CD4-positive, alpha-beta memory T cell (primary cell): Measurements from ENCODE around the gene AAGAB. TPM values are rescaled to one million over a fixed set of nuclear protein-coding genes. Genes with fewer than 3 reads are reported as not detected.
"Not testable (repeated sequence)": the region's sequence is repeated elsewhere in the genome, so short reads cannot be mapped to it uniquely, and the experiment has no call there.

Experiments
- CTCF ChIA-PET: fragments of 350-600 bp; sonication (Branson Sonifier 250); formaldehyde crosslinking; loops from one replicate; lab custom pipeline; 2021; ENCODE audit warnings: inconsistent platforms; ENCODE audit not compliant: partially characterized antibody; lab: Charles Lee
- POLR2A ChIA-PET: fragments of 350-600 bp; sonication (Branson Sonifier 250); formaldehyde crosslinking; loops from one replicate; lab custom pipeline; 2021; ENCODE audit not compliant: partially characterized antibody; lab: Charles Lee
- DNase-seq, 5 donors: peaks; one replicate each; pipeline versions ENCODE4 v3.0.0 to v3.0.0-alpha.2; 2020 to 2022; ENCODE audit warnings: mixed read lengths in 1 of 5
- H3K27ac ChIP-seq: one replicate; pipeline ENCODE4 v1.7.0; 2013; ENCODE audit warnings: low read depth, low read length
- H3K27me3 ChIP-seq: 2 replicates; pipeline ENCODE4 v1.7.0; 2013; ENCODE audit warnings: mild to moderate bottlenecking, low read length, moderate library complexity; ENCODE audit not compliant: insufficient read depth
- H3K36me3 ChIP-seq: 2 replicates; pipeline ENCODE4 v1.7.0; 2013; ENCODE audit warnings: mild to moderate bottlenecking, low read length, moderate library complexity; ENCODE audit not compliant: insufficient read depth
- H3K4me1 ChIP-seq: 2 replicates; pipeline ENCODE4 v1.7.0; 2013; ENCODE audit warnings: mild to moderate bottlenecking, low read length, moderate library complexity; ENCODE audit not compliant: insufficient read depth
- H3K4me3 ChIP-seq, 2 donors: one replicate each; pipeline ENCODE4 v1.7.0; 2013; ENCODE audit warnings: low read length in 2 of 2, mild to moderate bottlenecking in 1 of 2
- H3K9me3 ChIP-seq, 2 donors: one replicate each; pipeline ENCODE4 v1.7.0; 2013; ENCODE audit warnings: low read length in 2 of 2, control low read depth in 1 of 2; ENCODE audit not compliant: control insufficient read depth in 1 of 2
- H3K27ac Mint-ChIP-seq, 7 donors: one replicate each; pipeline ENCODE4 v1.8.0; 2020 to 2021; ENCODE audit warnings: mixed read lengths in 7 of 7, mild to moderate bottlenecking in 6 of 7, inconsistent platforms in 3 of 7, moderate library complexity in 3 of 7
- H3K27me3 Mint-ChIP-seq, 2 donors: one replicate each; pipeline ENCODE4 v1.8.0; 2020 to 2021; ENCODE audit warnings: mixed read lengths in 2 of 2
- H3K36me3 Mint-ChIP-seq, 2 donors: one replicate each; pipeline ENCODE4 v1.8.0; 2020 to 2021; ENCODE audit warnings: mixed read lengths in 2 of 2, inconsistent platforms in 1 of 2, mild to moderate bottlenecking in 1 of 2
- H3K4me1 Mint-ChIP-seq, 4 donors: one replicate each; pipeline ENCODE4 v1.8.0; 2020 to 2021; ENCODE audit warnings: mixed read lengths in 4 of 4, mild to moderate bottlenecking in 1 of 4
- H3K4me3 Mint-ChIP-seq, 8 donors: one replicate each; pipeline ENCODE4 v1.8.0; 2020 to 2021; ENCODE audit warnings: mixed read lengths in 8 of 8, mild to moderate bottlenecking in 7 of 8, moderate library complexity in 6 of 8, inconsistent platforms in 3 of 8
- H3K9me3 Mint-ChIP-seq, 8 donors: one replicate each; pipeline ENCODE4 v1.8.0; 2020 to 2021; ENCODE audit warnings: mixed read lengths in 8 of 8, mild to moderate bottlenecking in 5 of 8, inconsistent platforms in 3 of 8, moderate library complexity in 1 of 8
- intact Hi-C: fragments of 100-400 bp; cut with micrococcal nuclease; formaldehyde crosslinking; loops from one replicate; pipeline ENCODE4 v1.15.1; 2023
- polyA plus RNA-seq, 2 donors: library from polyadenylated mRNA; unstranded; fragments of 300-500 nt; fragmentation: Illumina TruSeq; gene quantifications; one replicate each; pipeline ENCODE4 v1.2.3, GENCODE V29; 2021
- total RNA-seq, 2 experiments: library from RNA; stranded (reverse); gene quantifications; one replicate each; pipeline ENCODE4 v1.2.3, GENCODE V29; 2021

AAGAB gene
- total and polyA plus RNA-seq, 4 experiments from 2014 or later = 30.2 to 71.0 (median 36.9) TPM

DNA sequence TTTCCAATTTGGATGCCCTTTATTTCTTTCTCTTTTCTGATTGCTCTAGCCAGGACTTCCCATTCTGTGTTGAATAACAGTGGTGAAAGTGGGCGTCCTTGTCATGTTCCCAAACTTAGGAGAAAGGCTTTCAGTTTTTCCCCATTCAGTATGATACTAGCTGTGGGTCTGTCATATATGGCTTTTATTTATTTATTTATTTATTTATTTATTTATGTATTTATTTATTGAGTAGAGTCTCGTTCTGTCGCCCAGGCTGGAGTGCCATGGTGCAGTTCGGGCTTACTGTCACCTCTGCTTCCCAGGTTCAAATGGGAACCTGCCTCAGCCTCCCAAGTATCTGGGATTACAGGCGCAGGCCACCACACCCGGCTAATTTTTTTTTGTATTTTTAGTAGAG, 31.9 kb upstream of the AAGAB start:
- not testable (repeated sequence) for H3K27me3 ChIP-seq
- H3K9me3 Mint-ChIP-seq = peaks cover 0 to 11% (median 6%) of the 10 kb centered on the region in 8 donors

DNA sequence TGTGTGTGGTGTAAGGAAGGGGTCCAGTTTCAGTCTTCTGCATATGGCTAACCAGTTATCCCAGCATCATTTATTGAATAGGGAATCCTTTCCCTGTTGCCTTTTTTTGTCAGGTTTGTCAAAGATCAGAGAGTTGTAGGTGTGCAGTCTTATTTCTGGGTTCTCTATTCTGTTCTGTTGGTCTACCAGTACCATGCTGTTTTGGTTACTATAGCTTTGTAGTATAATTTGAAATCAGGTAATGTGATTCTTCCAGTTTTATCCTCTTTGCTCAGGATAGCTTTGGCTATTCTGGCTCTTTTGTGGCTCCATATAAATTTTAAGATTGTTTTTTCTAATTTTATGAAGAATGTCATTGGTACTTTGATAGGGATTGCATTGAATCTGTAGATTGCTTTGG, 31.2 kb upstream of the AAGAB start:
- H3K9me3 ChIP-seq, DNase-seq, CTCF ChIA-PET, intact Hi-C loops, H3K27me3 ChIP-seq, H3K4me3 ChIP-seq, H3K36me3 ChIP-seq, H3K4me3 Mint-ChIP-seq, H3K4me1 ChIP-seq, H3K27ac ChIP-seq, POLR2A ChIA-PET, H3K27me3 Mint-ChIP-seq, H3K36me3 Mint-ChIP-seq, H3K4me1 Mint-ChIP-seq: not testable (repeated sequence)
- peaks cover 0 to 11% (median 6%) of the 10 kb centered on the region in 8 donors for H3K9me3 Mint-ChIP-seq
- H3K27ac Mint-ChIP-seq = peak overlapping the region in 1 of 7 donors; percentile 45

More for the DNA sequence above, 31.9 kb upstream of the AAGAB start:
- intact Hi-C loops, H3K9me3 ChIP-seq, H3K4me1 ChIP-seq, H3K36me3 ChIP-seq, H3K4me3 Mint-ChIP-seq, DNase-seq, POLR2A ChIA-PET, H3K27me3 Mint-ChIP-seq, CTCF ChIA-PET, H3K27ac ChIP-seq, H3K36me3 Mint-ChIP-seq, H3K4me3 ChIP-seq, H3K27ac Mint-ChIP-seq, H3K4me1 Mint-ChIP-seq: not testable (repeated sequence)

DNA sequence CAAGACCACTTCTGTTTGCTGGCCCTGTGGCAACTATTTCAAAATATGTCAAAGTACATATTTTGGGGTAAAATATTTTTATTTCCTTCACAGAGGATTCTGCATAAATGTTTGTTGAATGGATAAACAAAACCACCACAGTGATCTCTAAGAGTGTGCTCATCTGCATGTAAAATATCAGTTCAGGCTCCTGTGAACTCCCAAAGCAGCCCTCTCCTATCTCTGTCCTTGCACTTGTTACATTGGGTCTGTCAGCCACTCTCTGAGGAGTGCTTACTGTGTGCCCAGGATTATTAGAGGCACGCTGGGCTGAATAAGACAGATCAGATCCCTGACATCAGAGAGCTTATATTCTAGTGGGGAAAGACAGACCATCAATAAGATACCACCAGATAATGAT, 27.3 kb upstream of the AAGAB start:
- Mint-ChIP-seq H3K36me3 (peaks cover 0 to 4% of the 10 kb centered on the region in 2 donors), H3K4me3 (no peak overlapping the region), H3K27me3 (no peaks in the 10 kb centered on the region), H3K27ac (no peak overlapping the region), H3K9me3 (peaks cover 0 to 11% (median 6%) of the 10 kb centered on the region in 8 donors), H3K4me1 (no peaks in the 10 kb centered on the region)
- Histone ChIP-seq H3K9me3 (no peaks in the 10 kb centered on the region), H3K27ac (no peak overlapping the region), H3K36me3 (no peaks in the 10 kb centered on the region), H3K4me3 (no peak overlapping the region), H3K4me1 (no peaks in the 10 kb centered on the region), H3K27me3 (no peaks in the 10 kb centered on the region)
- intact Hi-C loops = no loop called here
- CTCF ChIA-PET = interaction anchor here (0.7 kb wide), 1 partner anchor 41 kb away, joined by 4 read pairs; no protein-coding TSS in a partner anchor
- POLR2A ChIA-PET = no interaction called here
- DNase-seq = no peak

DNA sequence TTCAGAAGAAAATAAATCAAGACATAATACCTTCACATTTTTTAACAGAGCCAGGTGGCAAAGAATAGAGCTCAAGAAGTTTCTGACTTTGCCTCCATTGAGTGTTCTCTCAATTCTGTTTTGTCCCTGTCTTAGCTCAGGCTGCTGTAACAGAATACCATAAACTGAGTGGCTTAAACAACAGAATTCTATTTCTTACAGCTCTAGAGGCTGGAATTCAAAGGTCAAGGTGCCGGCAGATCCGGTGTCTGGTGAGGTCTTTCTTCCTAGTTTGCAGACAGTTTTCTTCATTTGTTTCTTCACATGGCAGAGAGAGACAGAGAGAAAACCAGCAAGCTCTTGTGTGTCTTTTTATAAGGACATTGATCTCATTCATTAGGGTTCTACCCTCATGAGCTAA, 25.8 kb upstream of the AAGAB start:
- ChIA-PET CTCF (interaction anchor here (1.0 to 1.7 kb wide), 2 partner anchors 25 to 119 kb away, joined by 3 to 4 read pairs; no protein-coding TSS in a partner anchor), POLR2A (no interaction called here)

DNA sequence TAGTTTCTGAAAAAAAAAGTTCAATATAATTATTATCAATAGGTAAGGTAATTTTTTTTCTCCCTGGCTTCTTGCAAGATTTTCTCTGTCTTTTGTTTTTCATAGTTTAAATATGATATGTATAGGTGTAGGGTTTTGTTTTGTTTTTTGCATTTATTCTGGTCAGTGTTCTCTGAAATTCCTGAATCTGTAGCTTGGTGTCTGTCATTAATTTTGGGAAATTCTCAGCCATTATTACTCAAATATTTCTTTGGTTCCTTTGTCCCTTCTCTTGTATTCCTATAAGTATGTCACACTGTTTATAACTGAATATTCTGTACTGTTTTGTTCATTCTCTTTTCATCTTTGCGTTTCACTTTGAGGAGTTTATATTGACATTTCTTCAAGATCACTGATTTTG, 22.2 kb upstream of the AAGAB start:
- no peak for DNase-seq
- Histone ChIP-seq H3K4me1 (no peaks in the 10 kb centered on the region), H3K9me3 (peaks cover 0 to 5% of the 10 kb centered on the region in 2 donors), H3K27ac (no peak overlapping the region), H3K4me3 (no peak overlapping the region), H3K36me3 (no peaks in the 10 kb centered on the region), H3K27me3 (no peaks in the 10 kb centered on the region)
- peak overlapping the region in 1 of 7 donors; percentile 44 for H3K27ac Mint-ChIP-seq
- ChIA-PET CTCF (interaction anchor here (0.6 to 1.1 kb wide), 2 partner anchors 254 to 948 kb away, joined by 3 read pairs; no protein-coding TSS in a partner anchor), POLR2A (no interaction called here)
- H3K9me3 Mint-ChIP-seq = peaks cover 3 to 21% (median 15%) of the 10 kb centered on the region in 8 donors
- no peak overlapping the region for H3K4me3 Mint-ChIP-seq
- no peaks in the 10 kb centered on the region for H3K27me3 Mint-ChIP-seq
- H3K36me3 Mint-ChIP-seq = peaks cover 0 to 13% of the 10 kb centered on the region in 2 donors
- intact Hi-C loops = no loop called here
- H3K4me1 Mint-ChIP-seq = no peaks in the 10 kb centered on the region

More for the DNA sequence above, 25.8 kb upstream of the AAGAB start:
- Histone ChIP-seq H3K9me3 (no peaks in the 10 kb centered on the region), H3K27me3 (no peaks in the 10 kb centered on the region), H3K4me3 (no peak overlapping the region), H3K27ac (no peak overlapping the region), H3K4me1 (no peaks in the 10 kb centered on the region), H3K36me3 (no peaks in the 10 kb centered on the region)
- no peak for DNase-seq
- Mint-ChIP-seq H3K27ac (no peak overlapping the region), H3K9me3 (peaks cover 0 to 5% (median 1%) of the 10 kb centered on the region in 8 donors), H3K27me3 (no peaks in the 10 kb centered on the region), H3K4me1 (no peaks in the 10 kb centered on the region), H3K4me3 (no peak overlapping the region), H3K36me3 (no peaks in the 10 kb centered on the region)
- intact Hi-C loops = no loop called here

DNA sequence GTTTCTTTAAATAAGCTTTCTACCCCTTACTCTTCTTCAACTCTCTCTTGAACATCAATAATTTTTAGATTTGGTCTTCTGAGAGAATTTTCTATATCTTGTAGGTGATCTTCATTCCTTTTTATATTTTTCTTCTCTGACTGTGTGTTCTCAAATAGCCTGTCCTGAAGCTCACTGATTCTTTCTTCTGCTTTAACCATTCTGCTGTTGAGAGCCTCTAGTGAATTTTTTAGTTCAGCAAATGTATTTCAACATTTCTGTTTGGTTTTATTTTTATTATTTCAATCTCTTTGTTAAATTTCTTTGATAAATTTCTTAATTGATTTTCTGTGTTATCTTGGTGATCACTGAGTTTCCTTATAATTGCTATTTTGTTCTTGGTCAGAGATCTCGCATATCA, 19.8 kb upstream of the AAGAB start:
- H3K27me3 ChIP-seq = no peaks in the 10 kb centered on the region
- H3K4me1 ChIP-seq = no peaks in the 10 kb centered on the region
- no peak overlapping the region for H3K27ac Mint-ChIP-seq
- intact Hi-C loops = no loop called here
- no peak overlapping the region for H3K4me3 Mint-ChIP-seq
- H3K4me3 ChIP-seq = no peak overlapping the region
- no peaks in the 10 kb centered on the region for H3K4me1 Mint-ChIP-seq
- peaks cover 0 to 13% of the 10 kb centered on the region in 2 donors for H3K36me3 Mint-ChIP-seq
- H3K9me3 Mint-ChIP-seq = peaks cover 3 to 21% (median 15%) of the 10 kb centered on the region in 8 donors
- H3K27ac ChIP-seq = no peak overlapping the region
- H3K36me3 ChIP-seq = no peaks in the 10 kb centered on the region
- peaks cover 0 to 5% of the 10 kb centered on the region in 2 donors for H3K9me3 ChIP-seq
- ChIA-PET POLR2A (no interaction called here), CTCF (no interaction called here)
- H3K27me3 Mint-ChIP-seq = no peaks in the 10 kb centered on the region
- no peak for DNase-seq

DNA sequence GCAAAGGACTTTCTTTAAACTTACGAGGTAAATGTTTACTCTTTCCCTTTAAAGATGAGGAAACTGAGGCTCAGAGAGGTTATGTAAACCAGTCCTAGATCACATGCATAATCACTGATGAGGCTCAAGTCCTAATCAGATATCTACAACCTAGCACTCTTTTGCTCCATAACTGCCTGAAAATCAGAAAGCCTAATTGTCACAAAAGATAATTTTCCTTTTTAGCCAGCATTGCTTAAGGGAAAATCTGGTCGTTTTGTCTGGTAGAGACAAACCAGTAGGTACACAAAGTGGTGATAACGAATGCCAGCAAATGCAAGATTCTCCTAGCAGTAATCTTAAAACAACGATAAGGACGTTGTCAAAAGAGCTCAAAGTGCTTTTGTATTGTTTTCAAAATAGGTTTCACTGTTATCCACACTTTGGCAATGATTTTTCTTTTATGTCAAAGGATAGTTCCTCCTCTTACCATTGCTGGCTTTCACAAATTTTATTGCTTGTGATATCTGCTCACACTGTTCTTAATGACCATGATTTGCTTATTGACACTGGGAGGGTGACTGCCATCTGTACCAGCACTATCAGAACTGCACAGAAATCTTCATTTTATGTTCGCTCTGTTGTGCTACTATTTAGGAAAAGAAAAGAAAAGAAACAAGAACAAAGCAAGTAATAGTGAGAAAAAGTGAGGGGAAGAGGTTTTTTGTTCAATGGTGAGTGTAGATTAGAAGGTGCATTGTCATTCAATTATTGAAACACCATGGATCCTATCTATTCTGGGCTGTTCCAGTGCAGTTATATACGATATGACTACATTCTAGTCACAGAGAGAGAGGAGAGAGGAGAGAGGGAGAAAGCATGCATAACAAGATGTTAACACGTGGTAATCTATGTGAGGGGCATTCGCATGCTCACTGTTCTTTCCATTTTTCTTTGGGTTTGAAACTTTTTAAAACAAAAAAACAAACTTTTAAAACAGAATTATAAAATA, 13.8 kb upstream of the AAGAB start:
- Mint-ChIP-seq H3K27ac (no peak overlapping the region), H3K4me3 (no peak overlapping the region), H3K4me1 (peaks cover 0 to 1% (median 0%) of the 10 kb centered on the region in 4 donors), H3K27me3 (no peaks in the 10 kb centered on the region), H3K36me3 (no peaks in the 10 kb centered on the region), H3K9me3 (no peaks in the 10 kb centered on the region)
- intact Hi-C loops = no loop called here
- no peaks in the 10 kb centered on the region for H3K4me1 ChIP-seq
- CTCF ChIA-PET = no interaction called here
- POLR2A ChIA-PET = no interaction called here
- H3K4me3 ChIP-seq = no peak overlapping the region
- H3K27me3 ChIP-seq = no peaks in the 10 kb centered on the region
- H3K9me3 ChIP-seq = no peaks in the 10 kb centered on the region
- no peak for DNase-seq
- H3K36me3 ChIP-seq = no peaks in the 10 kb centered on the region
- H3K27ac ChIP-seq = no peak overlapping the region
